GM12801 (cell line): ENCODE measurements around the gene RALGAPA1.

Source experiments
- CTCF ChIP-seq: IDR thresholded peaks from one replicate; pipeline ENCODE4 v1.5.1; 2011; ENCODE audit warnings: control low read depth; ENCODE audit not compliant: insufficient read length; ENCODE audit errors: extremely low read depth

Gene RALGAPA1

GRCh38 chr14:35741345-35742031 lies 67.6 kb downstream of the RALGAPA1 start:
- no peak for TF ChIP-seq CTCF

- TF ChIP-seq CTCF = no peak
These were observed 68.9 kb downstream of the RALGAPA1 start for GRCh38 chr14:35740215-35740614.

GRCh38 chr14:35730871-35731270 lies 78.2 kb downstream of the RALGAPA1 start:
- TF ChIP-seq CTCF = no peak

- TF ChIP-seq CTCF = no peak
These were observed 81.3 kb downstream of the RALGAPA1 start for GRCh38 chr14:35727764-35728163.

GRCh38 chr14:35725930-35726329 lies 83.2 kb downstream of the RALGAPA1 start:
- no peak for TF ChIP-seq CTCF

- TF ChIP-seq CTCF = no peak
These were observed 94.0 kb downstream of the RALGAPA1 start for GRCh38 chr14:35715079-35715478.

GRCh38 chr14:35712466-35712865 lies 96.6 kb downstream of the RALGAPA1 start:
- TF ChIP-seq CTCF = no peak
